Neural cell (in vitro differentiated cells): ENCODE results near the gene SENP2. TPM values are rescaled to one million over a fixed set of nuclear protein-coding genes. Genes with fewer than 3 reads are reported as not detected.

Experiments
- H2AFZ ChIP-seq: fragments of 200-600, 300-800 bp; sonication (generic), shearing (Covaris generic); 2 replicates; pipeline ENCODE4 v1.6.0; 2014; ENCODE audit warnings: low read depth, mild to moderate bottlenecking, antibody characterized with exemption, low read length, moderate library complexity
- H3F3A ChIP-seq: fragments of 200-600 bp; shearing (Covaris generic); 2 replicates; pipeline ENCODE4 v1.6.1; 2016; ENCODE audit warnings: mild to moderate bottlenecking, moderate library complexity, mixed read lengths, antibody characterized with exemption, low read length; ENCODE audit not compliant: insufficient read depth, poor library complexity, severe bottlenecking
- H3K27ac ChIP-seq: fragments of 200-600, 300-800 bp; sonication (generic), shearing (Covaris generic); 2 replicates; pipeline ENCODE4 v1.5.1; 2014; ENCODE audit warnings: mild to moderate bottlenecking, low read length, moderate library complexity
- H3K27me3 ChIP-seq: fragments of 300-800, 200-600 bp; sonication (generic), shearing (Covaris generic); 2 replicates; pipeline ENCODE4 v1.6.0; 2014; ENCODE audit warnings: mild to moderate bottlenecking, low read depth, low read length, moderate library complexity; ENCODE audit not compliant: insufficient read depth
- H3K36me3 ChIP-seq: fragments of 300-800, 200-600 bp; sonication (generic), shearing (Covaris generic); 2 replicates; pipeline ENCODE4 v1.5.1; 2014; ENCODE audit warnings: mild to moderate bottlenecking, antibody characterized with exemption, low read length, moderate library complexity; ENCODE audit not compliant: insufficient read depth
- H3K4me2 ChIP-seq: fragments of 300-800, 200-600 bp; sonication (generic), shearing (Covaris generic); 2 replicates; pipeline ENCODE4 v1.6.0; 2014; ENCODE audit warnings: mild to moderate bottlenecking, low read length
- H3K4me3 ChIP-seq: fragments of 300-800, 200-600 bp; sonication (generic), shearing (Covaris generic); 2 replicates; pipeline ENCODE4 v1.5.1; 2014; ENCODE audit warnings: mild to moderate bottlenecking, low read length, moderate library complexity
- H3K79me2 ChIP-seq: fragments of 200-600 bp; shearing (Covaris generic); replicated peaks from 2 replicates; pipeline ENCODE4 v1.6.0; 2014; ENCODE audit warnings: mild to moderate bottlenecking, low read length, moderate library complexity; ENCODE audit not compliant: insufficient read depth
- H3K9ac ChIP-seq: fragments of 300-800, 200-600 bp; sonication (generic), shearing (Covaris generic); 2 replicates; pipeline ENCODE4 v1.6.1; 2016; ENCODE audit warnings: mild to moderate bottlenecking, low read length, mixed read lengths
- H3K9me2 ChIP-seq: fragments of 200-600 bp; shearing (Covaris generic); 2 replicates; pipeline ENCODE4 v1.6.1; 2016; ENCODE audit warnings: mild to moderate bottlenecking, low read length, mixed read lengths; ENCODE audit not compliant: insufficient read depth
- H3K9me3 ChIP-seq: fragments of 200-600, 300-800 bp; sonication (generic), shearing (Covaris generic); 2 replicates; pipeline ENCODE4 v1.6.1; 2016; ENCODE audit warnings: mild to moderate bottlenecking, mixed run types, low read length, moderate library complexity, mixed read lengths
- H4K20me1 ChIP-seq: fragments of 200-600 bp; shearing (Covaris generic); 2 replicates; pipeline ENCODE4 v1.6.1; 2016; ENCODE audit warnings: mild to moderate bottlenecking, mixed run types; ENCODE audit not compliant: insufficient read depth
- EP300 ChIP-seq: fragments of 450-650 bp; conservative IDR thresholded peaks from 2 replicates; pipeline ENCODE4 v1.6.1; 2014; ENCODE audit warnings: antibody characterized with exemption, mild to moderate bottlenecking, moderate library complexity; ENCODE audit not compliant: poor library complexity, severe bottlenecking
- EZH2 ChIP-seq: fragments of 200-600, 300-800 bp; shearing (Covaris generic), sonication (generic); IDR thresholded peaks from 2 replicates; pipeline ENCODE4 v1.6.1; 2014; ENCODE audit warnings: antibody characterized with exemption, low read length, borderline replicate concordance, mild to moderate bottlenecking; ENCODE audit not compliant: insufficient read depth, poor library complexity, severe bottlenecking
- MXI1 ChIP-seq: fragments of 450-650 bp; conservative IDR thresholded peaks from 2 replicates; pipeline ENCODE4 v1.6.1; 2014; ENCODE audit warnings: antibody characterized with exemption, mild to moderate bottlenecking; ENCODE audit not compliant: poor library complexity, severe bottlenecking
- POLR2AphosphoS5 ChIP-seq: IDR thresholded peaks from 2 replicates; pipeline ENCODE4 v1.6.1; 2012
- RAD21 ChIP-seq: fragments of 450-650 bp; conservative IDR thresholded peaks from 2 replicates; pipeline ENCODE4 v1.6.1; 2014; ENCODE audit warnings: antibody characterized with exemption, mild to moderate bottlenecking, moderate library complexity
- REST ChIP-seq: IDR thresholded peaks from 2 replicates; pipeline ENCODE4 v1.6.1; 2012; ENCODE audit warnings: borderline replicate concordance
- SMC3 ChIP-seq: fragments of 450-650 bp; conservative IDR thresholded peaks from 2 replicates; pipeline ENCODE4 v1.6.1; 2014; ENCODE audit warnings: antibody characterized with exemption, mild to moderate bottlenecking, moderate library complexity; ENCODE audit not compliant: poor library complexity
- TAF1 ChIP-seq: IDR thresholded peaks from 2 replicates; pipeline ENCODE4 v1.6.1; 2012; ENCODE audit warnings: low read depth
- polyA plus RNA-seq: library from polyadenylated mRNA; depleted of rRNA; stranded (reverse); fragments of >200 nt; gene quantifications from 2 replicates; pipeline ENCODE4 v1.2.3, GENCODE V29; 2014
- TF ChIP-seq, protein P1 (sequence below): fragments of 450-650 bp; IDR thresholded peaks from 2 replicates; pipeline ENCODE4 v1.5.1; 2014; ENCODE audit warnings: antibody characterized with exemption, mild to moderate bottlenecking, moderate library complexity; ENCODE audit not compliant: poor library complexity, severe bottlenecking

The SENP2 gene
- polyA plus RNA-seq, 1 donor from 2014 or later: 40.1 TPM

- no peaks in the 10 kb centered on the region for H3K36me3 ChIP-seq
- no peak overlapping the region for H2AFZ ChIP-seq
- no peak overlapping the region for H3K4me2 ChIP-seq
- H3F3A ChIP-seq: no peaks in the 10 kb centered on the region
- H3K79me2 ChIP-seq: no peaks in the 10 kb centered on the region
- no peak overlapping the region for H3K9ac ChIP-seq
- no peaks in the 10 kb centered on the region for H3K27me3 ChIP-seq
- no peaks in the 10 kb centered on the region for H4K20me1 ChIP-seq
- no peaks in the 10 kb centered on the region for H3K9me3 ChIP-seq
- no peaks in the 10 kb centered on the region for H3K9me2 ChIP-seq
- H3K4me3 ChIP-seq: no peak overlapping the region
- no peak overlapping the region for H3K27ac ChIP-seq
- TF ChIP-seq REST (no peak), SMC3 (no peak), EZH2 (no peak), POLR2AphosphoS5 (no peak), MXI1 (no peak), RAD21 (no peak), TAF1 (no peak), EP300 (no peak)
- TF ChIP-seq, protein P1, sequence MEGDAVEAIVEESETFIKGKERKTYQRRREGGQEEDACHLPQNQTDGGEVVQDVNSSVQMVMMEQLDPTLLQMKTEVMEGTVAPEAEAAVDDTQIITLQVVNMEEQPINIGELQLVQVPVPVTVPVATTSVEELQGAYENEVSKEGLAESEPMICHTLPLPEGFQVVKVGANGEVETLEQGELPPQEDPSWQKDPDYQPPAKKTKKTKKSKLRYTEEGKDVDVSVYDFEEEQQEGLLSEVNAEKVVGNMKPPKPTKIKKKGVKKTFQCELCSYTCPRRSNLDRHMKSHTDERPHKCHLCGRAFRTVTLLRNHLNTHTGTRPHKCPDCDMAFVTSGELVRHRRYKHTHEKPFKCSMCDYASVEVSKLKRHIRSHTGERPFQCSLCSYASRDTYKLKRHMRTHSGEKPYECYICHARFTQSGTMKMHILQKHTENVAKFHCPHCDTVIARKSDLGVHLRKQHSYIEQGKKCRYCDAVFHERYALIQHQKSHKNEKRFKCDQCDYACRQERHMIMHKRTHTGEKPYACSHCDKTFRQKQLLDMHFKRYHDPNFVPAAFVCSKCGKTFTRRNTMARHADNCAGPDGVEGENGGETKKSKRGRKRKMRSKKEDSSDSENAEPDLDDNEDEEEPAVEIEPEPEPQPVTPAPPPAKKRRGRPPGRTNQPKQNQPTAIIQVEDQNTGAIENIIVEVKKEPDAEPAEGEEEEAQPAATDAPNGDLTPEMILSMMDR: no peak
These were observed 24.6 kb upstream of the SENP2 start for GRCh38 chr3:185561374-185561943.

- Histone ChIP-seq H3F3A (no peaks in the 10 kb centered on the region), H3K4me2 (no peak overlapping the region), H3K9me2 (no peaks in the 10 kb centered on the region), H3K4me3 (no peak overlapping the region), H3K9ac (no peak overlapping the region), H3K36me3 (no peaks in the 10 kb centered on the region), H4K20me1 (no peaks in the 10 kb centered on the region), H3K9me3 (no peaks in the 10 kb centered on the region), H3K79me2 (no peaks in the 10 kb centered on the region), H3K27ac (no peak overlapping the region), H2AFZ (no peak overlapping the region), H3K27me3 (no peaks in the 10 kb centered on the region)
- no peak for TF ChIP-seq EZH2
- no peak for TF ChIP-seq MXI1
- TF ChIP-seq SMC3: no peak
- no peak for TF ChIP-seq POLR2AphosphoS5
- TF ChIP-seq TAF1: no peak
- no peak for TF ChIP-seq RAD21
- TF ChIP-seq, protein P1: no peak
- TF ChIP-seq EP300: no peak
These were observed 24.1 kb upstream of the SENP2 start for GRCh38 chr3:185561958-185562357.
